NCI-H1092 (cell line): ENCODE results near the gene TAF4.

ENCODE experiments used
- DNase-seq: peaks from one replicate; lab custom pipeline; 2025; lab: John Stamatoyannopoulos, UW

The TAF4 gene

DNA sequence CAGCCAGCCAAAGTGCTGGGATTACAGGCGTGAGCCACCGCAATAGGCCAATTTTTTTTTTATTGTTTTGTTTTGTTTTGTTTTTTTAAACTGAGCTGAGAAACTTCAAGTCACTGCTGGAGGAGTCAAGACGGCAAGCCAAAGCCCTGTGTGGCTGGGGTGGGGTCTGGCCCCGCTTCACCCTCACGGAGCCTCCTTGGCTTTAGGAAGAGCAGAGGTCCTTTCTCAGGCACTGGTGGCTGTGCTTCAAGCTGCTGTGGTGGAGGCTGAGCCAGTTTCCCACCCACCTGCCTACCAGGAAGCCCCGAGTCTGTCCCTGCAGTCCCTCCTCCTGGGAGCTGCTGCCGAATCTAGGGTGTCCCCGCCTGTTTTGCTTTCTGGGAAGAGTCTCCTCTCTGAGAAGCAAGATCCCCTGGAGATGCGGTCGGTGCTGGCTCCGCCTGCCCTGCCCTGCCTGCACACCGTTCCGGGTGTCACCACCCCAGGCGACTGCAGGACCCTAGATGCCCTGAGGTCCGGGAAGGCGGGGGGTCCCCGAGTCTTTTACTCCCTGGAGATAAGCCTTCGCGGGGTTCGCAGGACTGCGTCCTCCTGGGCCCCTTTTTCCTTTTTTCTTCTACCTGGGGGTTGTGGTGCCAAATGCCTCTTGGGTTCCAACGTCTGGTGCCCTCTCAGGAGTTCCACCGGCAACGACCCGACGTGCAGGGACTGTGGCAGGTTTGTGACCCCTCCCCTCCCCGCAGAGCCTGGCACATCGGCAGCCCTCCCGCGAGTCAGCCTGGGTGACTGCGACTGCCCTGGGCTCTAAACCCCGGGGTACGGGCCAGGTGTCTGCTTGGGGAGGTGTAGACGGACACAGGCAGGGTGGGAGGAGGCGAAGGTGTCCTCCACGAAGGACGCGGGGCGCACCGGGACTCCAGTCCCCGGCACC lies 100.7 kb downstream of the TAF4 start:
- no peak for DNase-seq

DNA sequence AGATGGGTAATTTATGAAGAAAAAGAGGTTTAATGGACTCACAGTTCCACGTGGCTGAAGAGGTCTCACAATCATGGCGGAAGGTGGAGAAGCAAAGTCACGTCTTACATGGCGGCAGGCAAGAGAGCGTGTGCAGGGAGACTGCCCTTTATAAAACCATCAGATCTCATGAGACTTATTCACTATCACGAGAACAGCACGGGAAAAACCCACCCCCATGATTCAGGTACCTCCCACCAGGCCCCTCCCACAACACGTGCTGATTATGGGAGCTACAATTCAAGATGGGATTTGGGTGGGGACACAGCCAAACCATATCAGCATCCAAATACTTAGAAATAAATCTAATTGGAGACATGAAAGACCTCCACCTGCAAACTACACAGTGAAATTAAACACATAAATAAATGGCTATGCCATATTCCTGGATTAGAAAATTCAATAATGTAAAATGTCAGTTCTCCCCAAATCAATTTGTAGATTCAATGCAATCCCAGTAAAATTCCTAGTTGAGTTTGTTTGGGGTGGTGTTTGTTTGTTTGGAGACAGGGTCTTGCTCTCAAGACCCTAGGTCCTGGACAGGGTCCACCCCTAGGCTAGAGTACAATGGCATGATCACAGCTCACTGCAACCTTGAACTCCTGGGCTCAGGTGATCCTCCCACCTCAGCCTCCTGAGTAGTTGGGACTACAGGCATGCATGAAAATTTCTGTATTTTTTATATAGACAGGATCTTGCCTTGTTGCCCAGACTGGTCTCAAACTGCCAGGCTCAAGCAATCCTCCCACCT lies 101.6 kb downstream of the TAF4 start:
- no peak for DNase-seq

DNA sequence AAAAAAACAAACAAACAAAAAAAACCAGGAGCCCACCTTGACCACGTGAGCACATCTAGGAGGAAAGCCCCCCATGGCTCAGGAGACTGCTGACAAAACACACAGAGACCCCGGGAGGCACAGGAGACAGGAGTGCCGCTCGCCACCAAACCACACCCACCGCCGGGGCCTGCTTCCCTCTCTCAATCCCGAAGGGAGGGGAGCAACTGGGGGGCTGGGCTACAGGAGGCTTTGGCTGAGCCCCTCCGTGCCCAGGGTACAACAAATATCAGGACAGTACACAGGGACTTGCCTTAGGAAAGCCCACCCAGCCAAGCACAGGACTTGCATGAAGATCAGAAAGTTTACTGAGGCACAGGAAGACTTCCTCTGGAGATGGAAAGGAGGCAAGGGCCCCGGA lies 102.5 kb downstream of the TAF4 start:
- DNase-seq = no peak

DNA sequence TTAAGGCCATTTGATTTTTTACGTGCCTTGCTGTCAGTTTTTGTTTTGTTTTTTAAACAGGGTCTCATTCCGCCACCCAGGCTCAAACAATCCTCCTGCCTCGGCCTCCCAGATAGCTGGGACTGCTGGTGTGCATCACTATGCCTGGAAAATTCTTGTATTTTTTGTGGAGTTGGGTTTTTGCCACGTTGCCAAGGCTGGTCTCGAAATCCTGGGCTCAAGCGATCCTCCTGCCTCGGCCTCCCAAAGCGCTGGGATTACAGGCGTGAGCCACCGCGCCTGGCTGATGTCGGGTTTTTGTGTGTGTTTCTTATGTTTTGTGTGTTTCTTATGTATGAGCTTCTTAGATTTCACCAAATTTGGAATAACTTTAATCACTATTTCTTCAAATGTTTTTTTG lies 104.8 kb downstream of the TAF4 start:
- no peak for DNase-seq

DNA sequence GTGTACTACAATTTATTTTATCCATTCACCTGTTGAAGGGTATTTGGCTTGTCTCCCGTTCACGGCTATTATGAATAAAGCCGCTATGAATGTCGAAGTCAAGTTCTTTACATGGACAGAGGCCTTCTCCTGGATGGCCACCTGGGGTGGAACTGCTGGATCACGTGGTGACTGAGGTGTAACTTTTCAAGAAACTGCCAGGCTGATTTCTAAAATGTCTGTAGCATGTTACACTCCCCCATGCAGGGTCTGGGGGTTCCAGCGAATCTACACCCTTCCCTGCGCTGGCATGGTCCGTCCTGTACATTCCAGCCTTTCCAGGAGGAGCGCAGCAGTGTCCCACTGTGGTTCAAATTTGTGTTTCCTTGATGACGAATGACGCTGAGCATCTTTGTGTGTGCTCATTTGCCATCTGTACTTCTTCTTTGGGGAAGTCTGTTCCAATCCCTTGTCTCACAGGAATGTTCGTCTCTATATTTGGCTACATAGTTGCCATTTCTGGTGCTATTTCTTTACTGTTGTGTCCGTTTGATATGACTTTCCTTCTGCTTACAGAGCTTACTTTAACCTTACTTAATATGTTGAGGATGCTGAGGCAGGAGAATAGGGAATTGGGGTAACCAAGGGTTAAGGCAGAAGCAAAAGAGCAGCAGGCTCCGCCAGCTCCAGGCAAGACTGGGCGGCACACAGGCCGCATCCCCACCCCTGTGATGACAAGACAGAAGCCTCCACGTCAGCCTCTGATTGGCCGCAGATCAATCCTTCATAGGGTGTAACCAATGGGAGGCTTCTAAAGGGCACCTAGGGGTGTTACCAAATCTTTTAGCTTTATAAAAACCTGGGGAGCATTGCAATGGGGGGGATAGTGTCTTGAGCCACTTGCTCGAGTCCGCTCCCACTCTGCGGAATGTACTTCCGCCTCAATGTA lies 106.6 kb downstream of the TAF4 start:
- DNase-seq = no peak

DNA sequence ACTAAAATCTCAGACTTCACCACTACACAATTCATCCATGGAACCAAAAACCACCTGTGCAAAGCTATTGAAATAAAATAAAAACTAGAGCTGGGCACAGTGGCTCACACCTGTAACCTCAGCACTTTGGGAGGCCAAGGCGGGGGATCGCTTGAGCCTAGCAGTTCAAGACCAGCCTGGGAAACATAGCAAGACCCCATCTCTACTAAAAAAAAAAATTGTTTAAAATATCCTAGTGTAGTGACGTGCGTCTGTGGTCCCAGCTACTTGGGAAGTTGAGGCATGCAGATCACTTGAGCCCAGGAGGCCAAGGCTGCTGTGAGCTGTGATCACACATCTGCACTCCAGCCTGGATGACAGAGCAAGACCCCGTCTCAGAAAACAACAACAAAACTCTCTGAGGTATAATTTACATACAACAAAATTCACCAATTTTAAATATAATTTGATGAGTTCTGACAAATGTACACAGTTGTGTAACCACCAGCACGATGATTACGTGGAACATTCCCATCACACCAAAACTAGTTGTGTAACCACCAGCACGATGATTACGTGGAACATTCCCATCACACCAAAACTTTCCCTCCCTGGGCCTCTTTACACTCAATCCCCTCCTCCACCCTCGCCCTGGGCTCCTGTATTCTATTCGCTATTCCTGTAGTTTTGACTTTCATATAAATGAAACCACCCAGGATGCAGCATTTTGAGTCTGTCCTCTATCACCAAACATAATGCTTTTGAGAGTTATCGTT lies 107.5 kb downstream of the TAF4 start:
- no peak for DNase-seq

DNA sequence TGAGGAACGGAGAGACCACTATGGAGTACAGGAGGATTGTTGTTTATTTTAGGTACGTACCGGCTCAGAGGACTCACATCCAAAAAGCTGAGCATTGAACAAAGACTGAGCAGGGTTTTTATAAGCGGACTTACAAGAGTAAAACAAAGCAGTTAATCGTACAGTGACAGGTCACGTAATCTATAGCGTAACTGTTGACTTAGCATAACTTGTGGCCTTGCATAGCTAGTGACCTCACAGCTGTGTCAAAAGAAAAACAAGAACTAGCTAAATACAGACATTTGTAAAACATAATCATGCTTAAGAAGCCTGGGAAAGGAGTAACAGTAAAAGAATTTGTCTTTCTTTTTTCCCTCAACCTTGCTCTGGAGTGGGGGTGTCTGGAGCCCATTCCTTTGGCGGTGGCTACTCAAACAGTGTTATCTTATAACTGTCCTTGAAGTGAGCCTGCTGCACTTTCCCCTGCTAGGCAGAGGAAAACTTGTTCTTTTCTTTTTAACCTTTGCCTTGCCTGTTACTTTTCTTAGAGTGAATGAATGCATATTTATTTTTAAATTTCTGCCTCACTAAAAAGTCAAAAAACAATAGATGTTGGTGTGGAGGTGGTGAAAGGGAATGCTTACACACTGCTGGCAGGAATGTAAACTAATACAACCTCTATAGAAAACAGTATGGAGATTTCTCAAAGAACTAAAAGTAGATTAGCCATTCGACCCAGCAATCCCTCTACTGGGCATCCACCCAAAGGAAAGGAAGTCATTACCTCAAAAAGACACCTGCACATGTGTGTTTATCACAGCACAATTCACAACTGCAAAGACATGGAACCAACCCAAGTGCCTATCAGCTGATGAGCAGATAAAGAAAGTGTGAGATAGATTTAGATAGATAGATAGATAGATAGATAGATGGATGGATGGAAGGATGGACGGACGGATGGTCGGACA lies 109.0 kb downstream of the TAF4 start:
- DNase-seq = no peak

DNA sequence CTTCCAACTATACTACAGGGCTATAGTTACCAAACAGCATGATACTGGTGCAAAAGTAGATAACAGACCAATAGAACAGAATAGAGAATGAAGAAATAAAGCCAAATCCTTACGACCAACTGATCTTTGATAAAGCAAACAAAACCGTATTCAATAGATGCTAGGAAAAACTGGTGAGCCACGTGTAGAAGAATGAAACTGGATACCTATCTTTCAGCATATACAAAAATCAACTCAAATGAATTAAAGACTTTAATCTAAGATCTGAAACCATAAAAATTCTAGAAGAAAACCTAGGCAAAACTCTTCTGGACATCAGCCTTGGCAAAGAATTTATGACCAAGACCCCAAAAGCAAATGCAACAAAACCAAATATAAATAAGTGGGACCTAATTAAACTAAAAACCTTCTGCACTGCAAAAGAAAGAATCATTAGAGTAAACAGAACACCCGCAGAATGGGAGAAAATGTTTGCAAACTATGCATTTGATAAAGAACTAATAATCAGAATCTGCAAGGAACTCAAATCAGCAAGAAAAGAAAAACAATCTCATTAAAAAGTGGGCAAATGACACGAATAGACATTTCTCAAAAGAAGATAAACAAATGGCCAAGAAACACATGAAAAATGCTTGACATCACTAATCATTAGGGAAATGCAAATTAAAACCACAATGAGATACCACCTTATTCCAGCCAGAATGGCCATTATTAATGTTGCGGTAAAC lies 109.8 kb downstream of the TAF4 start:
- DNase-seq = no peak

DNA sequence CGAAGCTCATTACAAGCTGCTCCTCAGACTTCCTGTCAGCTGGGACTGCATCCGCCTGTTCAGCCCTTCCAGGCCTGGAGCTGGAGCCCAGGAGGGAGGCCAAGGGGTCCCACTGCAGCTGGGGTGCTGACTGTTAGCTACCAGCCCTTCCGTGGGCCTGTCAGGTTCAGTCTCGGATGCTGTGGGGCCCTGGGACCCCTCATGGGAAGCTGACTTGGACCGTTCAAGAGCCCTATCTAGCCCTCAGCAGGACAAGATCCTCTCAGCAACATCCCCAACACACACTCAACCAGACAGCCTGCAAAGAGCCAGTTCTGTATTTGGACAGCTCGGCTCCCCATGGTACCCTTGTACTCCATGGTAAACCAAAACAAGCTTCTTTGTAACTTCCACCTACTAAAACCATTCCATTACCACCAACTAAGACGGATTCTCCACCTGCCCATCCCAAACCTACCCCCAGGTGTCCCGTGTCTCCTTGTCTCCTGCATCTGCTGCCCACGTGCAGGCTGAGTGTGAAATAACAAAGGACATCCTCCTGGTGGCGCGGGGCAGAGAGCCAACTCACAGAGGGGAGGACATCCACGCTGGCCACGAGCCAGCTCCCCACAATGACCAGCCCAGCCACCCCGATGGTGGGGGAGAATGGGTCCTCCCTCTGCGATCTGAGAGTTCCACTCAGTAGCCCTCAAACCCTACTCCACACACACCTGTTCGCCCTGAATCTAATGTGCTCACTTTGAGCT lies 111.2 kb downstream of the TAF4 start:
- DNase-seq = peak; percentile 86

DNA sequence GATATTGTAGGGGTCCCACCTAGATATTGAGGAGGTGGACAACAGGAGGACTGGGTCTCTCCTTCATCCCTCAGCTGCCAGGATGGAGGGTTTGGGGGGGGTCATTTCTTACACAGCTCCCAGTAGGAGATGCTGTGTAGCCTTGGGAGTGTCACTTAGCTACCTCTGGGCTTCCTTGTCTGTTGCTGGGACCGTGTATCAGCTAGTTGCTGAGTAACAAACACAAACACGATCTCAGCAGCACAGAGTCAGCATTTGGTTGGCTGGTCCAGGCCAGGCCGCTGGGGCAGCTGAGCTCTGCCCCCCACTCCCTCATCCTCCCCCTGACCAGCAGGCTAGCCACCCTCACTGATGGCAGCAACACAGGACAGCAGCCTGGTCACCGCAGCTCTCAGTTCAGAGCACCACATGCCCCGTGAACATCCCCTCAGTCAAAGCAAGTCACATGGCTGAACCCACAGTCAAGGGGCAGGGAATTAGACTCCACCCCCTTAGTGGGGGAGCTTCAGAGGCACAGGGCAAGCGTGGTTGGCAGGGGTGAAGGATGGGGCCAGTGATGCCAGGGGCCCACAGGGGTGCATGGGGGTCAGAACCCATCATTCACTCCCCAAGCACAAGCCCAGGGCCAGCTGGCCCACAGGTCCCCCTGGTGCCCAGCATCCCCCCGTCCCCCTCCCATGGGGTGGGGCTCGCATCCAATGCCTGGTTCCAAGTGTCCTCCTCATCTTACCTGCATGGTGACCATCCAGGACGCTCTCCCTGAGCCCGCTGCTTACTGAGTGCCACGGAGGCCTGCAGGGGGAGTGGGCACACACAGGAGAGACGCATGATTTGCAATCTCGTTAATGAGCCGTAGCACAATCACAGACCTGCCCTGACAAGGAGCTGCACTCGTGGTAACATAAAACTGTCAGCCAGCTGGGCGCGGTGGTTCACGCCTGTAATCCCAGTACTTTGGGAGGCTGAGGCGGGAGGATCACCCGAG lies 112.4 kb downstream of the TAF4 start:
- no peak for DNase-seq

DNA sequence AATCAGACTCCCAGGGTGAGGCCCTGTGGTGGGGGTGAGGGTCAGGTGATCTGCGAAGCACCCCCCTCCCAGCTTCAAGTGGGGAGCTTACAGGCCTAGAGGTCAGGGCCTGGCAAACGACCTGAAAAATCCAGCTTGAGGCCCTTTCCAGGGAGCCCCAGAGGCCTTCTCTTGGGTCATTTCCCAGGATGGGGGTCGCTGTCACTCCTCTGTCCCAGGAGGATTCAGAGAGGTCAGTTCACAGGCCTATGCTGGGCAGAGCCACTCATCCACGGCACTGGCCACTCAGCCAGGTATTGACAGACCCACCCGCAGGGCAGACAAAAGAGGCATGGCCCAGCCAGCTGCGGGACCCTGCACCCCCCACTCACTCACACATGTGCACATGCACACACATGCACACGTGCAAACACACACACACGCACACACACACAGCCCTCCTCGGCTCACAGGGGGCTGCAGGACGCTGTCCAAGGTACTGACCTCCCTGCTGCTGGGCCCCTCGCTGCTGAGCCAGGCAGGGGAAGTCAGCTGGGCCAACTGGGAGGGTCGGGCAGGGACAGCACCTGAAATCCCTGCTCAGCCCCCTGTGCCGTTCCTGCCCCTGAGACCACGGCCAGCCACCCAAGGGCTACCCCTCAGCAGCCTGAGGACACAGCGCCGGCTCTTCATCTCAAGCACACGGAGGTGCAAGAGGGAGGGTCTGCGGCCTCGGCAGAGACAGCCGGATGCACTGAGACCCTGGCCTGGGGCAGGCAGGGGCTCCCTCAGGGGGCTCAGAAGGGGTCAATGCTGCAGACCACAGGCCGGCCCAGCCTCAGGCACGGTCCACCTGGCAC lies 113.8 kb downstream of the TAF4 start:
- DNase-seq = no peak

DNA sequence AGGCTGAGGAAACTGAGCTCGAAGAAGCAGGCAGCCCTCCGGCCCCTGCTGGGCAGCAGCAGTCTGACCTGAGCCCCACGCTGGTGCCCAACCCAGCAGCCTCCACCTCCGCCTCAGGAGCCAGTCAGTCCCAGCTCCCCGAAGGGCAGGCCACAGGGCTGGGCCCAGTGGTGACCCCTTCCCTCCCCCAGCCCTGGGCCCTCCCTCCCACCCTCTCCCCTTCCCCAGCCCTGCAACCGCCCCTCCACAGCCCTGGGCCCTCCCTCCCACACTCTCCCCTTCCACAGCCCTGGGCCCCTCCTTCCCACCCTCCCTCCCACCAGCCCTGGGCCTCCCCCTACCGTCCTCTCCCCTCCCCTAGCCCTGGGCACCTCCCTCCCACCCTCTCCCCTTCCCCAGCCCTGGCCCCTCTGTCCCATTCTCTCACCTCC lies 115.0 kb downstream of the TAF4 start:
- no peak for DNase-seq

DNA sequence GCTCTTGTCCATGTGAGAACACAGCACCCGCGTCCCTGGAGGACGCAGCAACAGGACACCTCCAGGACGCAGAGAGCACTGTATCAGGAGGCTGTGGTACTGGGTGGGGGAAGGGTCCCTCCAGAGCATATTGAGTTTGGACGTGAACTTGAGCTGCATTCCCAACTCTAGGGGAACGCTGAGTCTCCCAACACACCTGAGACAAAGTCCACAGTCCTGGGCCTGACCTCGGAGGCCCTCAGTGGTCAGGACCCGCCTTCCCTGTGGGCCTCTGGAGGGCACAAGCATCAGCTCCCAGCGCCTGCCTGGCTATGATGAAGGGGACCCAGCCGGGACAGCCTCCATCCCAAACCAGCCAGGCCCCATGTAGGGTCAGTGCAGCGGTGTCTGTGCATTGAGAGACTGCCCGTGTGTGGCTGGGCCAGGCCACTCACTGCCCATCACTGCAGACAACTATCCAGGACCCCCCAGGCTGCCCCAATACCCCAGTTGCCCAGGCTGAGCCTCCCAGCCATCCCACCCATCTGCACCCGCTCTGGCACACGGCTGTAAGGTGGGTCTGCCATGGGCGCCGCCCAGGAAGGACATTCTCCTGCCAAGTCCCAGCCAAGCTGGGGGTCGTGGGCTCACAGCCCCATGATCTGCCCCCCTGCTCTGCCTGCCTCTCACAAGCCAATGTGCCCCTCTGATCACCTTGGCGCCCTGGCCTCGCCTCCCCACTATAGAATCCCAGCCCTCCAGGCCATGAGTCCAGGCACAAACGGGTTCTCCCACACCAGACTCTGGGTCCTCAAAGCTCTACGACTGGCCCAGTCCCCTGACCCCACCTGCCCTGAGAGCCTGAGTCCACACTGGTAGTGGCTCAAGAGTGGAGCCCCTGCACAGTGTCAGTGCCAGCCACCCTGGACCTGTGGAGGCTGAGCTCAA lies 115.7 kb downstream of the TAF4 start:
- no peak for DNase-seq

DNA sequence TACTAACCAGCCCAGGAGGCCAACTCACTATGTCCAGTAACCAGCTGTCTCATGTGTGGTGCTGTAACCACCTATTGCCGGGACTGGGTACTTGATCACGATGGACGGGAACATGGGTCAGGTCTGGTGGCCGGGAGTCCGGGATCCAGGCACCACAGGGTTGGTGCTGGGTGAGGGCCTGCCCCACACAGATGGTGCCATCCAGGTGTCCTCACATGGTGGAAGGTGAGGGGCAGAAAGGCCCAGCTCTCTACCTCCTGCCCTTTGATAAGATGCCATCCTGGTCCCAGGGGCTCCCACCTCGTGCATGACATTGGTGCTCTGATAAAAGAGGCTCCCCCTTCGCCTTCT lies 116.3 kb downstream of the TAF4 start:
- no peak for DNase-seq

DNA sequence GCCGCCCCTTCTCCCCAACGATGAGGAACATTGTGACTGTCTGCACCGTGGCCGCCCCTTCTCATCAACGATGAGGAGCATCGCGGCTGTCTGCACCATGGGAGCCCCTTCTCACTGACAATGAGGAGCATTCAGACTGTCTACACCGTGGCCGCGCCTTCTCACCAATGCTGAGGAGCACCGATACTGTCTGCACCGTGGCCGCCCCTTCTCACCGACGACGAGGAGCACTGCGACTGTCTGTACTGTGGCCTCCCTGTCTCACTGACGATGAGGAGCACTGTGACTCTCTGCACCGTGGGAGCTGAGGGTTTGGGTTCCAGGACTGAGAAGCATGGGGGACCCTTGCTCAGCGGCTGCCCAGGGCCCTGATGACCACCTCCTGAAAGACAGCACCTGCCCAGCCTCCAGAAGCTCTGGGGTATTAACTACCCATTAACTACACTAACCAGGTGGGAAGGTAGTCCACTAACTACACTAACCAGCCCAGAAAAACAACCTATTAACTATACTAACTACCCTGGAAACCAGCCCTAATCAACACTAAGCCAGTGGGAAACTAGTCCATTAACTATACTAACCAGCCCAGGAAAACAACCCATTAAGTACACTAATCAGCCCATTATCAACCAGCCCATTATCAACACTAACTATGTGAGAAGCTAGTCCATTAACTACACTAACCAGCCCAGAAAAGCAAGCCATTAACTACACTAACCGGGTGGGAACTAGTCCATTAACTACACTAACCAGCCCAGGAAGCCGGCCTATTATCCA lies 116.9 kb downstream of the TAF4 start:
- DNase-seq = no peak
